HCT116 (cell line): Measurements from ENCODE around the gene PACSIN2. TPM values are rescaled to one million over a fixed set of nuclear protein-coding genes. Genes with fewer than 3 reads are reported as not detected.
"Not testable (repeated sequence)": the region's sequence is repeated elsewhere in the genome, so short reads cannot be mapped to it uniquely, and the experiment has no call there.

ENCODE experiments used
- ATAC-seq: fragments of 200-7000 bp; cut with Tn5 transposase; 2 replicates; pipeline ENCODE4 v1.9.1; 2020; ENCODE audit warnings: mild to moderate bottlenecking, moderate library complexity
- BruUV-seq: library from RNA; stranded (reverse); fragments of 400-500 nt; replicated peaks from 2 replicates; lab custom pipeline; 2021; lab: Mats Ljungman, UMichigan
- CTCF ChIA-PET: fragments of 300-600 bp; sonication (Branson Sonifier 250); formaldehyde crosslinking; loops from one replicate; lab custom pipeline; 2021; ENCODE audit warnings: antibody characterized with exemption; lab: Charles Lee
- POLR2A ChIA-PET: fragments of 300-600, 350-600 bp; sonication (Branson Sonifier 250); formaldehyde crosslinking; loops from one replicate; lab custom pipeline; 2021; ENCODE audit warnings: antibody characterized with exemption; lab: Charles Lee
- RAD21 ChIA-PET, 2 experiments: fragments of 300-600 bp; sonication (Branson Sonifier 250); formaldehyde crosslinking; loops; one replicate each; lab custom pipeline; 2023; ENCODE audit warnings: low total read pairs in 2 of 2; ENCODE audit not compliant: uncharacterized antibody in 2 of 2, unreplicated experiment in 2 of 2, low non-redundant PET in 1 of 2; lab: Charles Lee
- DNase-seq: peaks from one replicate; pipeline ENCODE4 v3.0.0-alpha.2; 2010; ENCODE audit warnings: low read depth, low spot score
- H2AFZ ChIP-seq: fragments of 200-600 bp; shearing (Covaris generic), sonication (generic); 2 replicates; pipeline ENCODE4 v1.6.1; 2017; ENCODE audit warnings: low read depth, mixed run types, mixed read lengths, antibody characterized with exemption, low read length; ENCODE audit not compliant: poor library complexity, severe bottlenecking
- H3K27ac ChIP-seq: 2 replicates; pipeline ENCODE4 v1.5.1; 2012; ENCODE audit warnings: low read depth, low read length
- H3K27me3 ChIP-seq: fragments of 200-600 bp; sonication (generic); 2 replicates; pipeline ENCODE4 v1.6.1; 2016; ENCODE audit warnings: mixed run types, low read length, mixed read lengths; ENCODE audit not compliant: insufficient read depth
- H3K36me3 ChIP-seq, 2 experiments: fragments of 200-500 bp in 1 of 2; fragments of 200-600 bp in 1 of 2; sonication (Bioruptor generic) in 1 of 2; sonication (generic) in 1 of 2; 2 replicates each; pipeline versions ENCODE4 v1.5.1 to v1.6.1; 2014 to 2016; ENCODE audit warnings: low read length in 2 of 2, inconsistent platforms in 1 of 2, mixed read lengths in 1 of 2, mixed run types in 1 of 2; ENCODE audit not compliant: insufficient read depth in 2 of 2, control insufficient read depth in 1 of 2
- H3K4me1 ChIP-seq, 2 experiments: fragments of 200-600 bp in 1 of 2; sonication (generic) in 1 of 2; 2 replicates each; pipeline versions ENCODE4 v1.5.1 to v1.6.1; 2012 to 2017; ENCODE audit warnings: low read length in 2 of 2, inconsistent platforms in 1 of 2, mild to moderate bottlenecking in 1 of 2, mixed read lengths in 1 of 2, mixed run types in 1 of 2, moderate library complexity in 1 of 2; ENCODE audit not compliant: insufficient read depth in 2 of 2, control insufficient read depth in 1 of 2
- H3K4me2 ChIP-seq: fragments of 200-600 bp; sonication (generic); 2 replicates; pipeline ENCODE4 v1.6.1; 2017; ENCODE audit warnings: mixed run types, low read length, mixed read lengths
- H3K4me3 ChIP-seq, 2 experiments: fragments of 200-600 bp in 1 of 2; sonication (generic) in 1 of 2; replicated peaks in 1 of 2; 2 replicates each; pipeline ENCODE4 v1.5.1; 2011 to 2016; ENCODE audit warnings: low read length in 2 of 2, control low read depth in 1 of 2, low read depth in 1 of 2, mild to moderate bottlenecking in 1 of 2, mixed read lengths in 1 of 2, mixed run types in 1 of 2
- H3K79me2 ChIP-seq: fragments of 200-600 bp; sonication (generic); 2 replicates; pipeline ENCODE4 v1.6.1; 2017; ENCODE audit warnings: mild to moderate bottlenecking, mixed run types, low read length, moderate library complexity, mixed read lengths; ENCODE audit not compliant: insufficient read depth
- H3K9ac ChIP-seq: fragments of 200-600 bp; sonication (generic); 2 replicates; pipeline ENCODE4 v1.6.1; 2016; ENCODE audit warnings: low read length, mixed read lengths
- H3K9me2 ChIP-seq: fragments of 200-600 bp; sonication (generic), shearing (Covaris generic); 2 replicates; pipeline ENCODE4 v1.6.1; 2017; ENCODE audit warnings: mixed run types, mild to moderate bottlenecking, moderate library complexity; ENCODE audit not compliant: insufficient read depth
- H3K9me3 ChIP-seq, 2 experiments: fragments of 200-500 bp in 1 of 2; fragments of 200-600 bp in 1 of 2; sonication (Bioruptor generic) in 1 of 2; sonication (generic) in 1 of 2; 2 replicates each; pipeline ENCODE4 v1.6.1; 2014 to 2017; ENCODE audit warnings: low read length in 2 of 2, mixed read lengths in 2 of 2, inconsistent platforms in 1 of 2, low read depth in 1 of 2, mild to moderate bottlenecking in 1 of 2, mixed run types in 1 of 2, moderate library complexity in 1 of 2; ENCODE audit not compliant: control insufficient read depth in 1 of 2, insufficient read depth in 1 of 2
- H4K20me1 ChIP-seq: fragments of 200-600 bp; sonication (generic), shearing (Covaris generic); 2 replicates; pipeline ENCODE4 v1.6.1; 2017; ENCODE audit warnings: mixed run types, mild to moderate bottlenecking, moderate library complexity; ENCODE audit not compliant: insufficient read depth
- ATF3 ChIP-seq: IDR thresholded peaks from 2 replicates; pipeline ENCODE4 v1.6.1; 2012
- CBX3 ChIP-seq: IDR thresholded peaks from 2 replicates; pipeline ENCODE4 v1.6.1; 2012; ENCODE audit warnings: low read depth
- CEBPB ChIP-seq: IDR thresholded peaks from 2 replicates; pipeline ENCODE4 v1.6.1; 2012; ENCODE audit warnings: low read depth
- EGR1 ChIP-seq: IDR thresholded peaks from 2 replicates; pipeline ENCODE4 v1.6.1; 2012; ENCODE audit warnings: low read depth
- ELF1 ChIP-seq: IDR thresholded peaks from 2 replicates; pipeline ENCODE4 v1.6.1; 2012; ENCODE audit warnings: low read depth, borderline replicate concordance
- EZH2 ChIP-seq: fragments of 200-600 bp; sonication (generic); IDR thresholded peaks from 2 replicates; pipeline ENCODE4 v1.6.1; 2017; ENCODE audit warnings: antibody characterized with exemption, mixed run types
- EZH2phosphoT487 ChIP-seq: fragments of 200-600 bp; IDR thresholded peaks from 2 replicates; pipeline ENCODE4 v1.6.1; 2018; ENCODE audit warnings: antibody characterized with exemption, borderline replicate concordance
- FOSL1 ChIP-seq: IDR thresholded peaks from 2 replicates; pipeline ENCODE4 v1.6.1; 2012; ENCODE audit warnings: low read depth
- JUND ChIP-seq: IDR thresholded peaks from 2 replicates; pipeline ENCODE4 v1.6.1; 2012
- MAX ChIP-seq: IDR thresholded peaks from 2 replicates; pipeline ENCODE4 v1.6.1; 2012
- POLR2A ChIP-seq: IDR thresholded peaks from 2 replicates; pipeline ENCODE4 v1.7.0; 2011; ENCODE audit warnings: borderline replicate concordance; ENCODE audit not compliant: insufficient read depth, insufficient read length; ENCODE audit errors: extremely low read depth
- POLR2AphosphoS5 ChIP-seq: IDR thresholded peaks from 2 replicates; pipeline ENCODE4 v1.6.1; 2011; ENCODE audit warnings: mild to moderate bottlenecking, low read depth, low read length, moderate library complexity
- RAD21 ChIP-seq: IDR thresholded peaks from 2 replicates; pipeline ENCODE4 v1.6.1; 2012; ENCODE audit warnings: low read depth, mild to moderate bottlenecking
- SP1 ChIP-seq: IDR thresholded peaks from 2 replicates; pipeline ENCODE4 v1.6.1; 2012; ENCODE audit warnings: low read depth
- TCF7L2 ChIP-seq: IDR thresholded peaks from 2 replicates; pipeline ENCODE4 v1.7.0; 2011; ENCODE audit warnings: borderline replicate concordance, inconsistent platforms; ENCODE audit not compliant: insufficient read depth, insufficient read length; ENCODE audit errors: extremely low read depth
- YY1 ChIP-seq: IDR thresholded peaks from 2 replicates; pipeline ENCODE4 v1.6.1; 2011; ENCODE audit warnings: low read length, low read depth, moderate library complexity, mild to moderate bottlenecking; ENCODE audit not compliant: insufficient replicate concordance; ENCODE audit errors: extremely low read depth
- ZBTB33 ChIP-seq: IDR thresholded peaks from 2 replicates; pipeline ENCODE4 v1.6.1; 2011; ENCODE audit warnings: mild to moderate bottlenecking, low read length, moderate library complexity; ENCODE audit not compliant: insufficient replicate concordance; ENCODE audit errors: extremely low read depth
- ZNF274 ChIP-seq: fragments of 200-500 bp; sonication (Bioruptor generic); IDR thresholded peaks from 2 replicates; pipeline ENCODE4 v1.6.1; 2014; ENCODE audit warnings: mild to moderate bottlenecking, low read depth, low read length, inconsistent platforms
- intact Hi-C: fragments of 100-400 bp; cut with micrococcal nuclease; formaldehyde crosslinking; loops from 2 replicates; pipeline ENCODE4 v1.10.0; 2022
- total RNA-seq: library from RNA; stranded (reverse); gene quantifications from one replicate; pipeline ENCODE4 v1.2.1, GENCODE V29; 2021; ENCODE audit not compliant: unreplicated experiment

Gene PACSIN2
- total RNA-seq, 1 experiment from 2014 or later, result 48.2 TPM

- intact Hi-C loops, result no loop called here
- no peak overlapping the region for H3K27ac ChIP-seq
Observed at GRCh38 chr22:42996646-42997365, 18.1 kb downstream of the PACSIN2 start.

GRCh38 chr22:42995654-42996053 lies 19.3 kb downstream of the PACSIN2 start:
- H3K9ac ChIP-seq, H3K4me2 ChIP-seq, intact Hi-C loops, ATAC-seq, DNase-seq, H3K9me3 ChIP-seq, H3K9me2 ChIP-seq, H3K36me3 ChIP-seq, H4K20me1 ChIP-seq, H3K27ac ChIP-seq, H2AFZ ChIP-seq, BruUV-seq, H3K27me3 ChIP-seq, CTCF ChIA-PET, RAD21 ChIA-PET, H3K4me3 ChIP-seq: not testable (repeated sequence)
- POLR2A ChIA-PET, result interaction anchor here (0.5 to 0.7 kb wide), 2 partner anchors 14 to 62 kb away, joined by 3 read pairs; no protein-coding TSS in a partner anchor
- Histone ChIP-seq H3K4me1 (peaks cover 19 to 48% of the 10 kb centered on the region in 2 experiments), H3K79me2 (peaks cover 91% of the 10 kb centered on the region)

More at GRCh38 chr22:42996646-42997365, 18.1 kb downstream of the PACSIN2 start:
- Histone ChIP-seq H3K9me2 (no peaks in the 10 kb centered on the region), H3K4me3 (no peak overlapping the region), H3K9ac (no peak overlapping the region), H3K4me2 (no peak overlapping the region), H3K4me1 (peaks cover 20 to 48% of the 10 kb centered on the region in 2 experiments), H2AFZ (no peak overlapping the region), H3K79me2 (peaks cover 92% of the 10 kb centered on the region), H3K9me3 (no peaks in the 10 kb centered on the region), H3K27me3 (no peaks in the 10 kb centered on the region), H4K20me1 (peaks cover 4% of the 10 kb centered on the region; the same call in 1 of the 2 replicates), H3K36me3 (no peaks in the 10 kb centered on the region)
- POLR2A ChIA-PET, result interaction anchor here (0.7 kb wide), 1 partner anchor 63 kb away, joined by 3 read pairs; no protein-coding TSS in a partner anchor
- DNase-seq (no peak), ATAC-seq (no peak)
- RAD21 ChIA-PET, result interaction anchor here in 1 of 2 experiments (0.5 kb wide), 1 partner anchor 18 kb away, joined by 3 read pairs; the partner anchor contains the start of gene PACSIN2
- CTCF ChIA-PET, result no interaction called here
- no TSS peak for BruUV-seq
- TF ChIP-seq POLR2A, result no peak
- no peak for TF ChIP-seq YY1
- no peak for TF ChIP-seq SP1
- no peak for TF ChIP-seq TCF7L2
- no peak for TF ChIP-seq ZBTB33
- no peak for TF ChIP-seq FOSL1
- no peak for TF ChIP-seq JUND
- TF ChIP-seq RAD21, result no peak
- TF ChIP-seq CBX3, result no peak
- no peak for TF ChIP-seq EZH2
- no peak for TF ChIP-seq EGR1
- no peak for TF ChIP-seq MAX
- TF ChIP-seq POLR2AphosphoS5, result no peak
- TF ChIP-seq CEBPB, result no peak
- TF ChIP-seq EZH2phosphoT487, result no peak
- TF ChIP-seq ATF3, result no peak
- TF ChIP-seq ELF1, result no peak
- no peak for TF ChIP-seq ZNF274
